Measurements from ENCODE around the gene RNF212B. TPM values are rescaled to one million over a fixed set of nuclear protein-coding genes. Genes with fewer than 3 reads are reported as not detected.

RNF212B gene
- total and polyA plus RNA-seq, 2 of the 13 experiments (the other 11 are each of a cell fraction or from before 2014, with no cell fraction given) = 0.05 TPM; not detected in 1

GRCh38 chr14:23285530-23286019, 47.8 kb downstream of the RNF212B start (continued):
- TF ChIP-seq ZNF382 (CRISPR knock-in tag; IDR thresholded peaks at IDR 0.05; ENCODE audit: borderline replicate concordance) (no peak), YY1 (IDR thresholded peaks at IDR 0.05; ENCODE audit: insufficient read depth, insufficient replicate concordance, low read depth, low read length) (no peak), ZFP90 (CRISPR knock-in tag; IDR thresholded peaks at IDR 0.05; ENCODE audit: borderline replicate concordance) (no peak), ETV6 (CRISPR knock-in tag; conservative IDR thresholded peaks at IDR 0.05) (peak; percentile 17; the same call in 1 of the 2 replicates), ELF1 (CRISPR knock-in tag; IDR thresholded peaks at IDR 0.05) (no peak), POLR2G (IDR thresholded peaks at IDR 0.05; ENCODE audit: low read depth, low read length) (no peak), MYC (CRISPR knock-in tag; IDR thresholded peaks at IDR 0.05; ENCODE audit: borderline replicate concordance) (peak; percentile 79; the same call in 1 of the 2 replicates), THAP7 (CRISPR knock-in tag; IDR thresholded peaks at IDR 0.05) (no peak; the same call in 1 of the 2 replicates), ZNF275 (CRISPR knock-in tag; IDR thresholded peaks at IDR 0.05; ENCODE audit: borderline replicate concordance) (no peak), ZFP36L1 (CRISPR knock-in tag; IDR thresholded peaks at IDR 0.05) (no peak), FOXK2 (IDR thresholded peaks at IDR 0.05) (no peak), RBFOX2 (IDR thresholded peaks at IDR 0.05; ENCODE audit: low read depth, low read length) (no peak), HNRNPH1 (optimal IDR thresholded peaks at IDR 0.05; ENCODE audit: low read depth, low read length) (no peak), ZNF569 (CRISPR knock-in tag; IDR thresholded peaks at IDR 0.05; ENCODE audit: borderline replicate concordance) (no peak), GLMP (CRISPR knock-in tag; IDR thresholded peaks at IDR 0.05; ENCODE audit: borderline replicate concordance) (no peak), ZNF510 (CRISPR knock-in tag; IDR thresholded peaks at IDR 0.05; ENCODE audit: low read depth) (no peak), ZNF431 (CRISPR knock-in tag; IDR thresholded peaks at IDR 0.05; ENCODE audit: borderline replicate concordance, low read depth) (0 out of 2 replicates have a peak, but pooled peaks have one; percentile 6), TFAP4 (IDR thresholded peaks at IDR 0.05; ENCODE audit: borderline replicate concordance, low read depth) (no peak), RAD51 (IDR thresholded peaks at IDR 0.05; ENCODE audit: borderline replicate concordance) (no peak), ZNF180 (CRISPR knock-in tag; IDR thresholded peaks at IDR 0.05; ENCODE audit: borderline replicate concordance, low read depth) (no peak), ERF (CRISPR knock-in tag; IDR thresholded peaks at IDR 0.05) (no peak), IRF2 (CRISPR knock-in tag; IDR thresholded peaks at IDR 0.05) (no peak), PHF20 (CRISPR knock-in tag; IDR thresholded peaks at IDR 0.05) (no peak), DR1 (CRISPR knock-in tag; IDR thresholded peaks at IDR 0.05) (no peak), ZNF12 (CRISPR knock-in tag; IDR thresholded peaks at IDR 0.05) (no peak), ZNF329 (CRISPR knock-in tag; IDR thresholded peaks at IDR 0.05; ENCODE audit: low read depth) (0 out of 2 replicates have a peak, but pooled peaks have one; percentile 19), TBX2 (CRISPR knock-in tag; IDR thresholded peaks at IDR 0.05; ENCODE audit: borderline replicate concordance) (no peak), CENPT (CRISPR knock-in tag; IDR thresholded peaks at IDR 0.05; ENCODE audit: low read depth) (no peak), ZNF567 (CRISPR knock-in tag; IDR thresholded peaks at IDR 0.05; ENCODE audit: borderline replicate concordance) (peak; percentile 79; the same call in 1 of the 2 replicates)

All from HepG2 (cell line).